GM21447 (cell line): ENCODE measurements around the gene TMEM273.

Source experiments
- ATAC-seq: cut with Tn5 transposase; IDR thresholded peaks from one replicate; pipeline ENCODE4 v1.9.1; 2021; ENCODE audit not compliant: unreplicated experiment

Gene TMEM273

GRCh38 chr10:49177391-49178355 is 10.5 kb downstream of the TMEM273 start:
- ATAC-seq: peak; percentile 78

GRCh38 chr10:49176310-49177268 is 11.6 kb downstream of the TMEM273 start:
- ATAC-seq: peak; percentile 1

- ATAC-seq: no peak
Measured at GRCh38 chr10:49175587-49176309, 12.4 kb downstream of the TMEM273 start.

- ATAC-seq: no peak
Measured at GRCh38 chr10:49174926-49175500, 13.2 kb downstream of the TMEM273 start.

GRCh38 chr10:49174261-49174925 is 13.8 kb downstream of the TMEM273 start:
- ATAC-seq: no peak

GRCh38 chr10:49173853-49174252 is 14.3 kb downstream of the TMEM273 start:
- ATAC-seq: no peak

- no peak for ATAC-seq
Measured at GRCh38 chr10:49173201-49173772, 14.9 kb downstream of the TMEM273 start.

GRCh38 chr10:49172777-49173132 is 15.4 kb downstream of the TMEM273 start:
- ATAC-seq: no peak

- peak; percentile 54 for ATAC-seq
Measured at GRCh38 chr10:49172061-49172776, 16.0 kb downstream of the TMEM273 start.

- ATAC-seq: no peak
Measured at GRCh38 chr10:49171326-49172060, 16.7 kb downstream of the TMEM273 start.

- ATAC-seq: no peak
Measured at GRCh38 chr10:49170632-49171325, 17.4 kb downstream of the TMEM273 start.

- no peak for ATAC-seq
Measured at GRCh38 chr10:49169776-49170175, 18.4 kb downstream of the TMEM273 start.

GRCh38 chr10:49168831-49169500 is 19.2 kb downstream of the TMEM273 start:
- ATAC-seq: no peak

GRCh38 chr10:49168171-49168540 is 20.0 kb downstream of the TMEM273 start:
- ATAC-seq: no peak

GRCh38 chr10:49167425-49168170 is 20.6 kb downstream of the TMEM273 start:
- ATAC-seq: no peak
